PC-3 (cell line): ENCODE data around the gene FGFR2. TPM values are rescaled to one million over a fixed set of nuclear protein-coding genes. Genes with fewer than 3 reads are reported as not detected.

Source experiments
- ATAC-seq: fragments of 200-7000 bp; cut with Tn5 transposase; 2 replicates; pipeline ENCODE4 v1.9.1; 2020; ENCODE audit warnings: mild to moderate bottlenecking, moderate library complexity
- BruUV-seq: library from RNA; stranded (reverse); fragments of 400-500 nt; replicated peaks from 2 replicates; lab custom pipeline; 2021; lab: Mats Ljungman, UMichigan
- CTCF ChIA-PET: fragments of 300-600 bp; sonication (Branson Sonifier 250); formaldehyde crosslinking; loops from one replicate; lab custom pipeline; 2022; ENCODE audit warnings: antibody characterized with exemption; lab: Charles Lee
- POLR2A ChIA-PET: fragments of 300-600 bp; sonication (Branson Sonifier 250); formaldehyde crosslinking; loops from one replicate; lab custom pipeline; 2022; ENCODE audit warnings: antibody characterized with exemption; ENCODE audit not compliant: unreplicated experiment; lab: Charles Lee
- DNase-seq: peaks from one replicate; pipeline ENCODE4 v3.0.0-alpha.2; 2015
- H2AFZ ChIP-seq: fragments of 300-600 bp; sonication (generic); 2 replicates; pipeline ENCODE4 v1.6.0; 2016; ENCODE audit warnings: antibody characterized with exemption, low read length
- H3F3A ChIP-seq: fragments of 300-600 bp; sonication (generic); one replicate; pipeline ENCODE4 v1.6.0; 2017; ENCODE audit warnings: antibody characterized with exemption, low read length, control low read depth, mild to moderate bottlenecking; ENCODE audit not compliant: unreplicated experiment
- H3K27ac ChIP-seq: fragments of 300-600 bp; sonication (generic); 2 replicates; pipeline ENCODE4 v1.5.1; 2016; ENCODE audit warnings: mild to moderate bottlenecking, low read length
- H3K27me3 ChIP-seq: fragments of 300-600 bp; sonication (generic); 2 replicates; pipeline ENCODE4 v1.6.1; 2016; ENCODE audit warnings: low read length, mixed read lengths
- H3K36me3 ChIP-seq: fragments of 300-600 bp; sonication (generic); 2 replicates; pipeline ENCODE4 v1.6.1; 2016; ENCODE audit warnings: low read depth, mixed run types, low read length, mixed read lengths
- H3K4me1 ChIP-seq: fragments of 300-600 bp; sonication (generic); 2 replicates; pipeline ENCODE4 v1.5.1; 2016; ENCODE audit warnings: low read length; ENCODE audit not compliant: insufficient read depth
- H3K4me2 ChIP-seq: fragments of 300-600 bp; sonication (generic); 2 replicates; pipeline ENCODE4 v1.6.0; 2016; ENCODE audit warnings: low read length
- H3K4me3 ChIP-seq: fragments of 300-600 bp; sonication (generic); 2 replicates; pipeline ENCODE4 v1.5.1; 2016; ENCODE audit warnings: mild to moderate bottlenecking, low read length, mixed read lengths
- H3K79me2 ChIP-seq: fragments of 300-600 bp; sonication (generic); 2 replicates; pipeline ENCODE4 v1.6.1; 2017; ENCODE audit warnings: low read length, mixed read lengths
- H3K9ac ChIP-seq: fragments of 300-600 bp; sonication (generic); 2 replicates; pipeline ENCODE4 v1.6.0; 2016; ENCODE audit warnings: mild to moderate bottlenecking, low read length
- H3K9me2 ChIP-seq: fragments of 300-600 bp; sonication (generic); replicated peaks from 2 replicates; pipeline ENCODE4 v1.6.1; 2016; ENCODE audit warnings: mixed run types, low read length, mixed read lengths
- H3K9me3 ChIP-seq: fragments of 300-600 bp; sonication (generic); 2 replicates; pipeline ENCODE4 v1.6.1; 2016; ENCODE audit warnings: low read length, mixed read lengths
- H4K20me1 ChIP-seq: fragments of 300-600 bp; sonication (generic); 2 replicates; pipeline ENCODE4 v1.6.1; 2016; ENCODE audit warnings: low read length, mixed read lengths
- EZH2 ChIP-seq: fragments of 300-600 bp; sonication (generic); IDR thresholded peaks from one replicate; pipeline ENCODE4 v1.6.1; 2017; ENCODE audit warnings: antibody characterized with exemption, mild to moderate bottlenecking, low read length; ENCODE audit not compliant: unreplicated experiment
- EZH2phosphoT487 ChIP-seq: fragments of 300-600 bp; sonication (generic); IDR thresholded peaks from 2 replicates; pipeline ENCODE4 v1.6.1; 2018; ENCODE audit warnings: mild to moderate bottlenecking, antibody characterized with exemption, low read length, borderline replicate concordance
- intact Hi-C: fragments of 100-400 bp; cut with micrococcal nuclease; formaldehyde crosslinking; loops from 2 replicates; pipeline ENCODE4 v1.9.0; 2023
- total RNA-seq: library from RNA; depleted of rRNA; stranded (reverse); fragments of >200 nt; gene quantifications from 2 replicates; pipeline ENCODE4 v1.2.3, GENCODE V29; 2014
- TF ChIP-seq, protein P1 (sequence below): fragments of 300-600 bp; sonication (generic); conservative IDR thresholded peaks from 2 replicates; pipeline ENCODE4 v1.5.1; 2017; ENCODE audit warnings: antibody characterized with exemption, low read depth, mild to moderate bottlenecking, low read length

FGFR2 gene
- total RNA-seq, 1 experiment from 2014 or later: 0.36 TPM

GRCh38 chr10:121614613-121615434 lies 16.6 kb upstream of the FGFR2 start:
- Histone ChIP-seq H3K4me2 (no peak overlapping the region), H3K79me2 (no peaks in the 10 kb centered on the region), H3K9ac (no peak overlapping the region), H3F3A (no peaks in the 10 kb centered on the region), H4K20me1 (no peaks in the 10 kb centered on the region), H3K4me1 (no peaks in the 10 kb centered on the region), H3K9me2 (no peaks in the 10 kb centered on the region), H2AFZ (no peak overlapping the region), H3K27me3 (0 out of 2 replicates have a peak, but pooled peaks cover 3% of the 10 kb centered on the region), H3K27ac (no peak overlapping the region), H3K36me3 (no peaks in the 10 kb centered on the region), H3K4me3 (no peak overlapping the region), H3K9me3 (no peaks in the 10 kb centered on the region)
- BruUV-seq: no TSS peak
- ATAC-seq: no peak
- ChIA-PET CTCF (no interaction called here), POLR2A (no interaction called here)
- intact Hi-C loops: loop anchor here (10.0 kb wide), 1 partner anchor 120 kb away; no protein-coding TSS in a partner anchor
- TF ChIP-seq EZH2 (no peak), EZH2phosphoT487 (no peak)
- TF ChIP-seq, protein P1, sequence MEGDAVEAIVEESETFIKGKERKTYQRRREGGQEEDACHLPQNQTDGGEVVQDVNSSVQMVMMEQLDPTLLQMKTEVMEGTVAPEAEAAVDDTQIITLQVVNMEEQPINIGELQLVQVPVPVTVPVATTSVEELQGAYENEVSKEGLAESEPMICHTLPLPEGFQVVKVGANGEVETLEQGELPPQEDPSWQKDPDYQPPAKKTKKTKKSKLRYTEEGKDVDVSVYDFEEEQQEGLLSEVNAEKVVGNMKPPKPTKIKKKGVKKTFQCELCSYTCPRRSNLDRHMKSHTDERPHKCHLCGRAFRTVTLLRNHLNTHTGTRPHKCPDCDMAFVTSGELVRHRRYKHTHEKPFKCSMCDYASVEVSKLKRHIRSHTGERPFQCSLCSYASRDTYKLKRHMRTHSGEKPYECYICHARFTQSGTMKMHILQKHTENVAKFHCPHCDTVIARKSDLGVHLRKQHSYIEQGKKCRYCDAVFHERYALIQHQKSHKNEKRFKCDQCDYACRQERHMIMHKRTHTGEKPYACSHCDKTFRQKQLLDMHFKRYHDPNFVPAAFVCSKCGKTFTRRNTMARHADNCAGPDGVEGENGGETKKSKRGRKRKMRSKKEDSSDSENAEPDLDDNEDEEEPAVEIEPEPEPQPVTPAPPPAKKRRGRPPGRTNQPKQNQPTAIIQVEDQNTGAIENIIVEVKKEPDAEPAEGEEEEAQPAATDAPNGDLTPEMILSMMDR: no peak
- DNase-seq: no peak

DNA sequence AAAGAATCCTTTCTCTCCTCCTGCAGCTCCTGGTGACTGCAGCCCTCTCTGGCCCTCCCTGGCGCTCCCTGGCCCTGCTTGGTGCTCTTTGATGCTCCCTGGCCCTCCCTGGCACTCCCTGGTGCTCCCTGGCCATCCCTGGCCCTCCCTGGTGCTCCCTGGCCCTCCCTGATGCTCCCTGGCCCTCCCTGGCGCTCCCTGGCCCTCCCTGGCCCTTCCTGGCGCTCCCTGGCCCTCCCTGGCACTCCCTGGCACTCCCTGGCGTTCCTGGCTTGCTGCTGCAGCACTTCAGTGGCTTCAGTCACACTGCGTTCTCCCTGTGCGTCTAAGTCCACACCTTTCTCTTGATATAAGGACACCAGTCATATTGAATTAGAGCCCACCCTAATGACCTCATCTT lies 15.2 kb upstream of the FGFR2 start:
- Histone ChIP-seq H3K4me1 (no peaks in the 10 kb centered on the region), H3K27ac (no peak overlapping the region), H3K4me2 (no peak overlapping the region), H3K9me3 (no peaks in the 10 kb centered on the region), H2AFZ (no peak overlapping the region), H3K4me3 (no peak overlapping the region), H3K79me2 (no peaks in the 10 kb centered on the region), H3K27me3 (0 out of 2 replicates have a peak, but pooled peaks cover 3% of the 10 kb centered on the region), H3K9me2 (no peaks in the 10 kb centered on the region), H3K36me3 (no peaks in the 10 kb centered on the region), H4K20me1 (no peaks in the 10 kb centered on the region), H3F3A (no peaks in the 10 kb centered on the region), H3K9ac (no peak overlapping the region)
- DNase-seq: no peak
- TF ChIP-seq, protein P1: no peak
- TF ChIP-seq EZH2 (no peak), EZH2phosphoT487 (no peak)
- POLR2A ChIA-PET: no interaction called here
- no peak for ATAC-seq
- CTCF ChIA-PET: no interaction called here
- no TSS peak for BruUV-seq
- intact Hi-C loops: loop anchor here (10.0 kb wide), 1 partner anchor 121 kb away; no protein-coding TSS in a partner anchor
